Effector CD4-positive, alpha-beta T cell (primary cell): ENCODE measurements around the gene RPS26.
"Not testable (repeated sequence)": the region's sequence is repeated elsewhere in the genome, so short reads cannot be mapped to it uniquely, and the experiment has no call there.

Experiments
- DNase-seq: peaks from one replicate; pipeline ENCODE4 v3.0.0-alpha.2; 2020
- total RNA-seq: gene quantifications from one replicate; lab custom pipeline; 2026; lab: John Stamatoyannopoulos, UW

The RPS26 gene
- 205 reads per million, percentile 92 among the genes with 10 or more reads in this experiment for total RNA-seq

GRCh38 chr12:56041552-56042429 is at the start of gene RPS26:
TSS of gene RPS26 (plus strand) at chr12:56041918. CDS start at chr12:56042167, 249 bp downstream.
- DNase-seq: peak; percentile 93

- no peak for DNase-seq
These were observed 48.4 kb upstream of the RPS26 start for GRCh38 chr12:55993230-55993853.

DNA sequence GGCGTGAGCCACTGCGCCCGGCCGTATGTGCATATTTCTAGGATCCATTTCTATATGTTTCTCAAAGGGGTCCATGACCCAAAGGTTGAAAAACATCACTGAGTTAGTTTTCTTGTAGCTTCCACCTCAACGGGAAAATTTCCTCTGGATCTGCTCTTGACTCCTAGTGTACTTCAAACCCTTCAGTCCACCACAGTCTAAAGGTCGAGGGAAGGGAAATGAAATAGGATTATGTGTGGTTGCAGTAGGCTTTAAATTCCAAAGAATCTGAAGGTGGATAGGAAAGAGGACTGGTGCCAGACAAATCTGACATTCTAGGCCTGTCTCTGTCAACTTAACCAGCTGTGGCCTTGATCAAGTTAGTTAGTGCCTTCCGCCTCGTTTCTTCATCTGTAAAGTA is 46.4 kb upstream of the RPS26 start:
- no peak for DNase-seq

DNA sequence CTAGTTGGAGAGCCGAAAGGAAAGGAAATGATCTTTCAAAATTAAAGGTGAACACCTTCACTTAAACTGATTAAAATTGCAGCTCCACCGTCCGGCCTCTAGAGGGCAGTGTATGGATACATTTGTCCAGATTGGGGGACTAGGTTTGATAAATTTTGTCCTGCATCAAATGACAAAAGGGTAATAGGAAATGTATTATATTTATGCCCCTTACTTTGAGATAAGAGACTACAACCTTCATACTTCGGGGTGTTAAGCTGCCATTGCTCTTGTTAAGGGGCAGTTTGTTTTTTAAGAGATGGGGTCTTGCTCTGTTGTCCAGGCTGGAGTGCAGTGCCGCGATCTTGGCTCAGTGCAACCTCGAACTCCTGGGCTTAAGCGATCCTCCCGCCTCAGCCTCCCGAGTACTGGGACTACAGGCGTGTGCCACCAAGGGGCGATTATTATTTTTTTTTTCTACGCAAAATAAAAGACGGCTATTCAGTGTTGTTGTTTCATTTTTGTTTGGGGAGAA is 45.5 kb upstream of the RPS26 start:
- DNase-seq: peak; percentile 68

DNA sequence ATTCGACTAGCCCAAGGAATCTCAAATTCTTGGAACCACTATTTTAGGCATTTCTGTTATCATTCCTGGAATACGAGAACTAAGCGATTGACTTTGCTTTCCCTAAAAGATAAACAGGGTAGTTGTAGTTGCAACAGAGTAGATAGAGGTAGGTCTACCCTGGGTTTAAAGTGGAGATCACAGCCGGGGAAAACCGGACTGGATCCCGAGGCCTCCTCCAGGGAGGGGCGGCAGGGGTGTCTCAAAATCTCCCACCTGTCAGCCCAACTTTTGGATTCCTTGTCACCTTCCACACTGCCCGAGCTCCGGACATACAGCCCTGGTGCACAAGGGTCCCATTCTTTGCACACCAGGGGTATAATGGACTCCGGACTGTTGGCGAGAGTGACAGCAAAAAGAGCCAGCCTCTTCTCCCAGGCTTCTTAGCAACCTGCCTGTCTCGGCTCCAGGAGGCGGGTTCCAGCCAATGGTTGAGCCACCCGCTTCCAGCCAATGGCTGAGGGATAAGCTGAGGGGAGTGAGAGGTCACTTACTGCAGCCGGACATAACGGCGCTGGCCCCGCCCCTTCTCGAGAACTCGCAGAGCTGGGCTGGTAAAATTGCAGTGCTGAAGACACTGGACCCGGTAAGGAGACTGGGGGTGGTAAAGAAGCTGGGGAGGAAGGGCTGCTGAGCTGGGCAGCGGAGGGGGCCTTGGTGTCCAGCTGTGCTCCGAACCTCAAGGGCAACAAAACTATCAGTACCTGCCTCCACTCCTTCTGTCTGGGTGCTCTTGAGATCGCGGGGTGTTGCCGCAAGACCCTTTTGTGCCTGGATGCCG is 44.8 kb upstream of the RPS26 start, which contains the start of gene SUOX:
Gene SUOX, plus strand, starts transcription at position 562 of the 820 bp plus-strand sequence. CDS start 4,946 bp downstream, outside the sequence.
- DNase-seq: no peak

DNA sequence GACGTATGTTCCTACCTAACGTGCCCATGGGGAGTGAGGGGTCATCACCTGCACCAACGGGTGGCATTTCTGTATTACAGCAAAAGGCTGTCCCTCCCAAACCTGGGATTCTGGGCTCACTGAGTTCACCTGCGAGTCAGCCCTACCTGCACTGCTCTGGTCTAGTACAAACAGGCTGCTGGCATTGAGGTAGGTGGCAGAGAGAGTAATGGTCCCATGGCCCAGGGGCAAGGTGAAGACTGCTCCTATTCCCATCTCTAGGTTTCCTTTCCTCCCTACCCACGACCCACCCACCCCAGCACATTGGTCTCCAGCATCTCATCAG is 44.2 kb upstream of the RPS26 start:
- DNase-seq: no peak

GRCh38 chr12:55999522-55999921 is 42.2 kb upstream of the RPS26 start:
- not testable (repeated sequence) for DNase-seq

DNA sequence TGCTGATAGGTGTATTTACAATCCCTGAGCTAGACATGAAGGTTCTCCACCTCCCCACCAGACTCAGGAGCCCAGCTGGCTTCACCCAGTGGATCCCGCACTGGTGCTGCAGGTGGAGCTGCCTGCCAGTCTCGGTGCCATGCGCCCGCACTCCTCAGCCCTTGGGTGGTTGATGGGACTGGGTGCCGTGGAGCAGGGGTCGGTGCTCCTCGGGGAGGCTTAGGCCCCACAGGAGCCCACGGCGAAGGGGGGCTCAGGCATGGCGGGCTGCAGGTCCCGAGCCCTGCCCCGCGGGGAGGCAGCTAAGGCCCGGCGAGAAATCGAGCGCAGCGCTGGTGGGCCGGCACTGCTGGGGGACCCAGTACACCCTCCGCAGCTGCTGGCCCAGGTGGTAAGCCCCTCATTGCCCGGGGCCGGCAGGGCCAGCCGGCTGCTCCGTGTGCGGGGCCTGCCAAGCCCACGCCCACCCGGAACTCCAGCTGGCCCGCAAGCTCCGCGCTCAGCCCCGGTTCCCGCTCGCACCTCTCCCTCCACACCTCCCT is 41.6 kb upstream of the RPS26 start:
- DNase-seq: not testable (repeated sequence)

- no peak for DNase-seq
These were observed 40.1 kb upstream of the RPS26 start for GRCh38 chr12:56001487-56002100.

DNA sequence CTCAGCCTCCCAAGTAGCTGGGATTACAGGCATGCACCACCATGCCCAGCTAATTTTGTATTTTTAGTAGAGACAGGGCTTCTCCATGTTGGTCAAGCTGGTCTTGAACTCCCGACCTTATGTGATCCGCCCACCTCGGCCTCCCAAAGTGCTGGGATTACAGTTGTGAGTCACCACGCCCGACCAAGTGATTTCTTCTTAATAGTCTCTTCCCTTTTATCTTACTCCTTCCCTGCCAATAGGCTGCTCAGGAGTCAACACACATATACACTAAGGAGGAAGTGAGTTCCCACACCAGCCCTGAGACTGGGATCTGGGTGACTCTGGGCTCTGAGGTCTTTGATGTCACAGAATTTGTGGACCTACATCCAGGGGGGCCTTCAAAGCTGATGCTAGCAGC is 38.3 kb upstream of the RPS26 start:
- DNase-seq: not testable (repeated sequence)

- DNase-seq: no peak
These were observed 37.5 kb upstream of the RPS26 start for GRCh38 chr12:56004211-56004610.

GRCh38 chr12:56007564-56008559 is 33.9 kb upstream of the RPS26 start:
- DNase-seq: peak; percentile 68

DNA sequence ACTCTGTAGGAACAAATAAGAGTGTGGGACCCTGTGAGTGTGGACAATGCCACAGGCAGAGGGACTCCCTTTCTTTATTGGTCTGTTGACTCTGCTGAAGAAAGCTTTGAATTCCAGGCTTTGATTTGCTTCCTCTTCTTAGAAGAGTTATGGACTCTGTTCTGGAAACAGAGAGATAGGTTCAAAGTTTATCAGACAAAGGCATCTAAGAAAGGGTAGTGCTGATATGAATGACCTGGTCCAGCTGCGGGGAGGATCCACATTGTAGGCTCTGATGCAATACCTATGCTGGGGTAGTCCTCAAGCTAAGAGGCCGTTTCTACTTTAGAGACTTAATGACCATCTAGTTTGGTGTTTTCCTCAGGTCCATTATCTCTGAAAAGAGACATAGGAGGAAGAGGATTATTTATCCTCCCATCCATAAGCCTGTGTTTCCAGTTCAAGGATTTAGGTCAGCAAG is 31.6 kb upstream of the RPS26 start:
- no peak for DNase-seq

- DNase-seq: no peak
These were observed 30.1 kb upstream of the RPS26 start for GRCh38 chr12:56011509-56012090.

DNA sequence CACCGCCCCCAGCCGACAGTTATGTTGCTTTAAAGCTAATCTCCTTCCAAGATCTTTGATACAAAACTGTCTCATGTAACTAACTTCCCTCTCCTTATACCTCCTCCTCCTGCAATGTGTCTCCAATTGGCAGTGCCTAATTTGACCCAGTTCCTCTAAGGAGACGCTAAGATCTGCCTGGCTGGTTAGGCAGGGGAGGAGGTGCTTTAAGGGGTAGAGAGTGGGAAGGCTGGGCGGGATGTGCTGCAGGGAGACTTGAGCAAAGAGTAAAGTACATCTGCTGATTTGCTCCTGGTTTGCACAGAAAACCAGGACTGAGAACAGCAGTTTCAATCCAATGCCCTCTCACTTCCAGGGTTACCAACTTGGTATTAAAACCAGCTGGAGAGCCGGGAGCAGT is 28.2 kb upstream of the RPS26 start:
- no peak for DNase-seq

DNA sequence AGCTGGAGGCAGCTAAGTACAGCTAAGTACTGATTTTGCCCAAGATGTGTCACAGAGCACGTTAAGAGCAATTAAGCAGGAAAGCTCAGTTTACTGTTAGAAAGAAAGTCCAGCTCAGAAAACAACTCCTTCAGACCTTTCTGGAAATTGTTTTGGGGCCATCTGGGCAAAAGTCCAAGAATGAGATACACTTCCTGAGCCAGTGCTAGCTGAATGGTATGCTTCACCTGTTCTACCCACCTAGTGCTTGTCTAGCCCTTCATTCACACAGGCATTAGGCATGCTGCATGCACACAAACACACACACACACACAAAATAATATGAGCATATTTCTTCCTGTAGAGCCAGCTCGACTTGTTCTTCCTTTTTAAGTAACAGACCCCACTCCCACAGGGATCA is 27.5 kb upstream of the RPS26 start:
- no peak for DNase-seq

DNA sequence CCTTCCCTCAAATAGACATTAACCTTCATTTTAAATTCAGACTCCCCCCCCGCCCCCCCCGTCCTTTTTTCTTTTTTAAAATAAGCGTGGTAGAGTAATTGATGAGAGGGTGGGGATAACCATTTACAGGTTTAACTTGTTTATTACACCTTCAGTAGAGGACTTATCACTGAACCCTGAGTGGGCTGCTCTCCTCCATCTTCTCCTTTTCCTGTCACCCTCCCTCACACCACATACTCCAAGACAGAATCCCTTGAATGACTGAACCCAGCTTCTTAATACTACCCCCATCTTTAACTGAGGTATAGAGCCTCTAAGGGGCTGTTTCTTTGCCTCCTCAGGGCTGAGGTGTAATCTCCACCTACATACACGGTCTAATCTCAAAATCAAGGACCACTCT is 24.5 kb upstream of the RPS26 start:
- DNase-seq: no peak

DNA sequence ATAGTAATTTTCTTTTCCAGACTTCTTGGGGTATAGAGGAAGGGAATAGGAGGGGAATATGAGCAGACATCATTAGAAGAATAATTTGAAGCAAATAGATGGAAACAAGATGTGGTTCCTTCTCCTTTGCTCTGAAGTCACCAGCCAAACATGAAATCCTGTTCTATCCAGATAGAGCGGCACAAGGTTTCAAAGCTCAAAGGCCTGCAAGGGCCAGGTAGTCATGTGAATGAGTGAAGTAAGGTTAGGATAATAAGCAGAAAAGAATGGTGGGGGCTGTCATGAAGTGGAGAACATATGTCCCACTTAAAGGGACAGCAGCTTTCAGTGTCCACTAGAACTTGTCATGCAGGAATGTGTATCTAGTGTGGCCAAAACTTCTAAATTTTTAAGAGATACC is 23.4 kb upstream of the RPS26 start:
- DNase-seq: no peak

- DNase-seq: no peak
These were observed 21.1 kb upstream of the RPS26 start, which contains the start of gene IKZF4 for GRCh38 chr12:56020423-56021184. TSS of gene IKZF4 (plus strand) at chr12:56021043. CDS start at chr12:56021494, 451 bp downstream.
